ENCODE data around the gene MYO3B. TPM values are rescaled to one million over a fixed set of nuclear protein-coding genes. Genes with fewer than 3 reads are reported as not detected.

MYO3B gene
- total and polyA plus RNA-seq, 2 donors (not counting 3 experiments of a cell fraction or from before 2014, with no cell fraction given): 0.03 TPM; not detected in 1

DNA sequence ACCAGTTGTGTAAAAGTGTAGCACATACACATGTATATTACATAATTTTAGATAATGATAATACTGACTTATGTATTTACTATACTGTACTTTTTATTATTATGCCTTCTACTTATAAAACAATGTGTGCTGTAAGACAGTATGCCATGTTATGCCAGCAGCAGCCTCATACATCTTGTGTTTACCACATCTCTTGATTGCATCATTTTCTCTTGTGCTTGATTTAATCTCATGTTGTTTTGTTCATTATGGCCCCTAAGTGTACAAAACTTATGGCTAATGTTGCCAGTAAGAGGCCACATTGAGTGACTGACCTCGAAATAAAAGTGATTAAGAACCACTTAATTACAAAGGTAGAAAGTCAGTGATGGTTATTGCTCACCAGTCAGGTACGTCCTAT lies 409.2 kb downstream of the MYO3B start:
- H3K9me1 ChIP-seq (replicated peaks; ENCODE audit: control insufficient read depth, extremely low read depth, insufficient read depth, low read length): no peaks in the 10 kb centered on the region

DNA sequence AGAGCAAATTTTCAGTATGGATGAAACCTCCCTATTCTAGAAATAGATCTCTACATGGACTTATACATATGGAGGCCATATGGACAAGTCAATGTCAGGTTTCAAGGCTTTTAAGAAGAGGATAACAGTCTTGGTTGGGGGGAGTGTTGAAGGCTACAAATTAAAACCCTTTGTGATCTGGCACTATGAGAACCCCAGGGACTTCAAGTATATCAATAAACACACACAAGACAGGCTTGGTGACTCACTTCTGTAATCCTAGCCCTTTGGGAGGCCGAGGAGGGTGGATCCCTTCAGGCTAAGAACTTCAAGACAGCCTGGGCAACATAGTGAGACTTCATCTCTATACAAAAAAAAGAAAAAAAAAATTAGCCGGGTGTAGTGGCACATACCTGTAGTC lies 410.0 kb downstream of the MYO3B start:
- H3K27ac ChIP-seq (ENCODE audit: insufficient read depth, low read depth, low read length): no peak overlapping the region
- H3K9ac ChIP-seq (replicated peaks; ENCODE audit: extremely low read depth, insufficient read depth, low read length): no peak overlapping the region
- no peaks in the 10 kb centered on the region for H3K4me1 ChIP-seq (ENCODE audit: control insufficient read depth, extremely low read depth, insufficient read depth, low read length)
- no peak overlapping the region for H3K4me3 ChIP-seq (replicated peaks in 1 of 3; ENCODE audit: insufficient read depth in 1 of 3, low read depth in 1 of 3, low read length in 3 of 3)
- H4K20me1 ChIP-seq (replicated peaks; ENCODE audit: control insufficient read depth, extremely low read depth, insufficient read depth, low read length): no peaks in the 10 kb centered on the region
- no peak overlapping the region for H2AFZ ChIP-seq (ENCODE audit: low read depth, low read length)
- BruUV-seq (replicated peaks): no TSS peak
- H3K9me1 ChIP-seq (replicated peaks; ENCODE audit: control insufficient read depth, extremely low read depth, insufficient read depth, low read length): no peaks in the 10 kb centered on the region
- H3K79me2 ChIP-seq (ENCODE audit: control insufficient read depth, insufficient read depth, low read length): no peaks in the 10 kb centered on the region
- CTCF ChIA-PET: no interaction called here
- H3K27me3 ChIP-seq (ENCODE audit: control insufficient read depth in 2 of 2, insufficient read depth in 2 of 2, low read length in 2 of 2): peaks cover 4 to 6% of the 10 kb centered on the region in 2 experiments
- dilution Hi-C loops (cut with MboI; ENCODE audit: extremely low pct_ligation_motif_present, low sequenced_read_pairs) (no loop called here), intact Hi-C loops (cut with micrococcal nuclease) (no loop called here)
- no peaks in the 10 kb centered on the region for H3K9me3 ChIP-seq (replicated peaks; ENCODE audit: control insufficient read depth, insufficient read depth, low read length)
- DNase-seq (ENCODE audit: low read depth, low spot score): no peak
- POLR2A ChIA-PET: no interaction called here
- H3K4me2 ChIP-seq (ENCODE audit: insufficient read depth, low read length): no peak overlapping the region
- H3K36me3 ChIP-seq (ENCODE audit: control insufficient read depth in 2 of 2, extremely low read depth in 1 of 2, insufficient read depth in 2 of 2, low read length in 2 of 2): no peaks in the 10 kb centered on the region
- no peak for FAIRE-seq
- TF ChIP-seq POLR2A (IDR thresholded peaks at IDR 0.05; ENCODE audit: low read depth, low read length) (no peak), GATA2 (IDR thresholded peaks at IDR 0.05; ENCODE audit: insufficient read depth, insufficient read length, low read depth, low read length) (no peak), JUN (IDR thresholded peaks at IDR 0.05; ENCODE audit: borderline replicate concordance, insufficient read depth, insufficient read length, low read depth) (no peak), MYC (IDR thresholded peaks at IDR 0.05; ENCODE audit: low read depth, low read length) (no peak), EZH2 (IDR thresholded peaks at IDR 0.05; ENCODE audit: borderline replicate concordance, low read depth, low read length, severe bottlenecking) (no peak)
- TF ChIP-seq, protein P1, sequence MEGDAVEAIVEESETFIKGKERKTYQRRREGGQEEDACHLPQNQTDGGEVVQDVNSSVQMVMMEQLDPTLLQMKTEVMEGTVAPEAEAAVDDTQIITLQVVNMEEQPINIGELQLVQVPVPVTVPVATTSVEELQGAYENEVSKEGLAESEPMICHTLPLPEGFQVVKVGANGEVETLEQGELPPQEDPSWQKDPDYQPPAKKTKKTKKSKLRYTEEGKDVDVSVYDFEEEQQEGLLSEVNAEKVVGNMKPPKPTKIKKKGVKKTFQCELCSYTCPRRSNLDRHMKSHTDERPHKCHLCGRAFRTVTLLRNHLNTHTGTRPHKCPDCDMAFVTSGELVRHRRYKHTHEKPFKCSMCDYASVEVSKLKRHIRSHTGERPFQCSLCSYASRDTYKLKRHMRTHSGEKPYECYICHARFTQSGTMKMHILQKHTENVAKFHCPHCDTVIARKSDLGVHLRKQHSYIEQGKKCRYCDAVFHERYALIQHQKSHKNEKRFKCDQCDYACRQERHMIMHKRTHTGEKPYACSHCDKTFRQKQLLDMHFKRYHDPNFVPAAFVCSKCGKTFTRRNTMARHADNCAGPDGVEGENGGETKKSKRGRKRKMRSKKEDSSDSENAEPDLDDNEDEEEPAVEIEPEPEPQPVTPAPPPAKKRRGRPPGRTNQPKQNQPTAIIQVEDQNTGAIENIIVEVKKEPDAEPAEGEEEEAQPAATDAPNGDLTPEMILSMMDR (IDR thresholded peaks at IDR 0.05; ENCODE audit: extremely low read depth in 1 of 2, insufficient read depth in 1 of 2, low read depth in 1 of 2, low read length in 2 of 2): no peak

More for the DNA sequence above, 409.2 kb downstream of the MYO3B start:
- TF ChIP-seq GATA2 (IDR thresholded peaks at IDR 0.05; ENCODE audit: insufficient read depth, insufficient read length, low read depth, low read length) (no peak), JUN (IDR thresholded peaks at IDR 0.05; ENCODE audit: borderline replicate concordance, insufficient read depth, insufficient read length, low read depth) (no peak), FOS (IDR thresholded peaks at IDR 0.05; ENCODE audit: borderline replicate concordance, insufficient read depth, low read length) (no peak), EZH2 (IDR thresholded peaks at IDR 0.05; ENCODE audit: borderline replicate concordance, low read depth, low read length, severe bottlenecking) (no peak), POLR2A (IDR thresholded peaks at IDR 0.05; ENCODE audit: low read depth, low read length) (no peak)
- intact Hi-C loops (cut with micrococcal nuclease): no loop called here
- FAIRE-seq (no peak), DNase-seq (ENCODE audit: low read depth, low spot score) (no peak)
- BruUV-seq (replicated peaks): no TSS peak
- Histone ChIP-seq H3K36me3 (ENCODE audit: control insufficient read depth in 2 of 2, extremely low read depth in 1 of 2, insufficient read depth in 2 of 2, low read length in 2 of 2) (no peaks in the 10 kb centered on the region), H2AFZ (ENCODE audit: low read depth, low read length) (no peak overlapping the region), H3K27ac (ENCODE audit: insufficient read depth, low read depth, low read length) (no peak overlapping the region), H3K4me3 (replicated peaks in 1 of 3; ENCODE audit: insufficient read depth in 1 of 3, low read depth in 1 of 3, low read length in 3 of 3) (no peak overlapping the region), H3K4me1 (ENCODE audit: control insufficient read depth, extremely low read depth, insufficient read depth, low read length) (no peaks in the 10 kb centered on the region), H3K4me2 (ENCODE audit: insufficient read depth, low read length) (no peak overlapping the region), H3K27me3 (ENCODE audit: control insufficient read depth in 2 of 2, insufficient read depth in 2 of 2, low read length in 2 of 2) (peaks cover 2 to 6% of the 10 kb centered on the region in 2 experiments), H3K9ac (replicated peaks; ENCODE audit: extremely low read depth, insufficient read depth, low read length) (no peak overlapping the region), H3K79me2 (ENCODE audit: control insufficient read depth, insufficient read depth, low read length) (no peaks in the 10 kb centered on the region), H3K9me3 (replicated peaks; ENCODE audit: control insufficient read depth, insufficient read depth, low read length) (no peaks in the 10 kb centered on the region), H4K20me1 (replicated peaks; ENCODE audit: control insufficient read depth, extremely low read depth, insufficient read depth, low read length) (no peaks in the 10 kb centered on the region)
- ChIA-PET CTCF (no interaction called here), POLR2A (no interaction called here)
- dilution Hi-C loops (cut with MboI; ENCODE audit: extremely low pct_ligation_motif_present, low sequenced_read_pairs): no loop called here
